Calu3 (cell line): Measurements from ENCODE around the gene ANKFY1. TPM values are rescaled to one million over a fixed set of nuclear protein-coding genes. Genes with fewer than 3 reads are reported as not detected.
"Not testable (repeated sequence)": the region's sequence is repeated elsewhere in the genome, so short reads cannot be mapped to it uniquely, and the experiment has no call there.

Experiments
- BruUV-seq: library from RNA; stranded (reverse); fragments of 400-500 nt; replicated peaks from 2 replicates; lab custom pipeline; 2021; lab: Mats Ljungman, UMichigan
- CTCF ChIA-PET: fragments of 300-600 bp; sonication (Branson Sonifier 250); formaldehyde crosslinking; loops from one replicate; lab custom pipeline; 2022; ENCODE audit warnings: antibody characterized with exemption; lab: Charles Lee
- DNase-seq: peaks from one replicate; pipeline ENCODE4 v3.0.0; 2022
- H3K27ac Mint-ChIP-seq: one replicate; pipeline ENCODE4 v1.8.0; 2022; ENCODE audit warnings: mixed read lengths; ENCODE audit not compliant: unreplicated experiment
- H3K27me3 Mint-ChIP-seq: one replicate; pipeline ENCODE4 v1.8.0; 2022; ENCODE audit warnings: mixed read lengths; ENCODE audit not compliant: unreplicated experiment
- H3K36me3 Mint-ChIP-seq: one replicate; pipeline ENCODE4 v1.8.0; 2022; ENCODE audit warnings: mild to moderate bottlenecking, moderate library complexity, mixed read lengths; ENCODE audit not compliant: insufficient read depth, unreplicated experiment
- H3K4me1 Mint-ChIP-seq: one replicate; pipeline ENCODE4 v1.8.0; 2022; ENCODE audit warnings: mild to moderate bottlenecking, low read depth, mixed read lengths; ENCODE audit not compliant: unreplicated experiment
- H3K4me3 Mint-ChIP-seq: one replicate; pipeline ENCODE4 v1.8.0; 2022; ENCODE audit warnings: mild to moderate bottlenecking, low read depth, moderate library complexity, mixed read lengths; ENCODE audit not compliant: unreplicated experiment
- H3K9me3 Mint-ChIP-seq: one replicate; pipeline ENCODE4 v1.8.0; 2022; ENCODE audit warnings: low read depth, mixed read lengths; ENCODE audit not compliant: unreplicated experiment
- intact Hi-C: fragments of 100-400 bp; cut with micrococcal nuclease; formaldehyde crosslinking; loops from one replicate; pipeline ENCODE4 v1.10.0; 2022; ENCODE audit not compliant: unreplicated experiment
- total RNA-seq: library from RNA; stranded (reverse); gene quantifications from 2 replicates; pipeline ENCODE4 v1.2.3, GENCODE V29; 2022
- TF ChIP-seq, protein P1 (sequence below): fragments of 200-600 bp; IDR thresholded peaks from one replicate; pipeline ENCODE4 v1.8.0; 2022; ENCODE audit warnings: antibody characterized with exemption; ENCODE audit not compliant: unreplicated experiment

ANKFY1 gene
- total RNA-seq, 1 experiment from 2014 or later: 46.8 TPM

DNA sequence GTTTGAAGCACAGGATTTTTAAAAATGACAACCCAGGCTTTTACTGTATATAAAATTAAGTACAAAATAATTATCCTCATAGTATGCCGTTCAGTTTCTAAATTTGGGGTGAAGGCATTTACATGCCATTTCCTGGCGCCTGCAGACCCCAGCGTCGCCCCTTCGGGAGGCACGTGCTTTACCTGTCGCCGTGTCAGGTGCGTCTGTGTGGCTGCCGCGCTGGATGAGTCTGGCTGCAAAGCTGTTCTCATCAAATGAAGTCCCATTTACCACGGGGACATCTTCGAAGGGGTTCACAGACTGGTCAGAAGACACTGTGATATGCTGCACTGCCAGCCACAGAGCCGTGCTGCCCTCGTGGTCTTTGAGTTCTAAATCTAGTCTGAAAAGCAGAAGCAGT, 69.0 kb downstream of the ANKFY1 start:
- Mint-ChIP-seq H3K4me3 (no peak overlapping the region), H3K36me3 (peaks cover 11% of the 10 kb centered on the region), H3K9me3 (no peaks in the 10 kb centered on the region), H3K27me3 (no peaks in the 10 kb centered on the region), H3K4me1 (no peaks in the 10 kb centered on the region), H3K27ac (no peak overlapping the region)
- no TSS peak for BruUV-seq
- CTCF ChIA-PET: interaction anchor here (0.6 kb wide), 1 partner anchor 1072 kb away, joined by 5 read pairs; no protein-coding TSS in a partner anchor
- TF ChIP-seq, protein P1, sequence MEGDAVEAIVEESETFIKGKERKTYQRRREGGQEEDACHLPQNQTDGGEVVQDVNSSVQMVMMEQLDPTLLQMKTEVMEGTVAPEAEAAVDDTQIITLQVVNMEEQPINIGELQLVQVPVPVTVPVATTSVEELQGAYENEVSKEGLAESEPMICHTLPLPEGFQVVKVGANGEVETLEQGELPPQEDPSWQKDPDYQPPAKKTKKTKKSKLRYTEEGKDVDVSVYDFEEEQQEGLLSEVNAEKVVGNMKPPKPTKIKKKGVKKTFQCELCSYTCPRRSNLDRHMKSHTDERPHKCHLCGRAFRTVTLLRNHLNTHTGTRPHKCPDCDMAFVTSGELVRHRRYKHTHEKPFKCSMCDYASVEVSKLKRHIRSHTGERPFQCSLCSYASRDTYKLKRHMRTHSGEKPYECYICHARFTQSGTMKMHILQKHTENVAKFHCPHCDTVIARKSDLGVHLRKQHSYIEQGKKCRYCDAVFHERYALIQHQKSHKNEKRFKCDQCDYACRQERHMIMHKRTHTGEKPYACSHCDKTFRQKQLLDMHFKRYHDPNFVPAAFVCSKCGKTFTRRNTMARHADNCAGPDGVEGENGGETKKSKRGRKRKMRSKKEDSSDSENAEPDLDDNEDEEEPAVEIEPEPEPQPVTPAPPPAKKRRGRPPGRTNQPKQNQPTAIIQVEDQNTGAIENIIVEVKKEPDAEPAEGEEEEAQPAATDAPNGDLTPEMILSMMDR: no peak
- DNase-seq: no peak
- intact Hi-C loops: no loop called here

DNA sequence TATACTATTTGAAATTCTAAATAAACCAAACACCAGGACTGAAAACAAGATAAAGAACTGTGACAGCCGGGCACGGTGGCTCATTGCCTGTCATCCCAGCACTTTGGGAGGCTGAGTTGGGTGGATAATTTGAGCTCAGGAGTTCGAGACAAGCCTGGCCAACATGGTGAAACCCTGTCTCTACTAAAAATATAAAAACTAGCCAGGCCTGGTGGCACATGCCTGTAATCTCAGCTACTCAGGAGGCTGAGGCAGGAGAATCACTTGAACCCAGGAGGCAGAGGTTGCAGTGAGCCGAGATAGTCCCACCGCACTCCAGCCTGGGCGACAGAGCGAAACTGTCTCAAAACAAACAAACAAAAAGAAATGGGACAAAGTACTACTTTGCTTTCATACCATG, 73.0 kb downstream of the ANKFY1 start:
- peaks cover 16% of the 10 kb centered on the region for H3K36me3 Mint-ChIP-seq
- BruUV-seq, H3K27me3 Mint-ChIP-seq, H3K4me3 Mint-ChIP-seq, DNase-seq, H3K27ac Mint-ChIP-seq, H3K9me3 Mint-ChIP-seq, intact Hi-C loops, CTCF ChIA-PET, H3K4me1 Mint-ChIP-seq: not testable (repeated sequence)

DNA sequence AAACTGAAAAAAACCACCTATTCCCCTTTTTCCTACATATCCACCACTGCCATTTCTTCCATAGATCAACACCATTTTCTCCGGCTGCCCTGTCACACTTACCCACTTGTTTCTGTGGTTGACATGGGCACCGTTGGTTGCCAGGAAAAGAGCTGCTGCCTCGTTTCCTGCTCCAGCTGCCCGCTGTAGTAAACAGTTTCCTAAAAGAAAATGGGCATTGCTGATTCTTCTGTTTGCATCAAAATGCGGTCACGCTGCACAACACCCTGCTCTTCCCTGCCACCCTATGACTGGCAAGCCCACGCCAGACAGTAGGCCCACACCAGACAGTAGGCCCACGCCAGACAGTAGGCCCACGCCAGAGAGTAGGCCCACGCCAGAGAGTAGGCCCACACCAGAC, 74.5 kb downstream of the ANKFY1 start:
- Mint-ChIP-seq H3K4me3 (no peak overlapping the region), H3K4me1 (no peaks in the 10 kb centered on the region), H3K9me3 (no peaks in the 10 kb centered on the region), H3K27ac (no peak overlapping the region), H3K36me3 (peaks cover 14% of the 10 kb centered on the region), H3K27me3 (no peaks in the 10 kb centered on the region)
- no peak for DNase-seq
- BruUV-seq: no TSS peak
- TF ChIP-seq, protein P1: no peak
- intact Hi-C loops: no loop called here
- CTCF ChIA-PET: no interaction called here

DNA sequence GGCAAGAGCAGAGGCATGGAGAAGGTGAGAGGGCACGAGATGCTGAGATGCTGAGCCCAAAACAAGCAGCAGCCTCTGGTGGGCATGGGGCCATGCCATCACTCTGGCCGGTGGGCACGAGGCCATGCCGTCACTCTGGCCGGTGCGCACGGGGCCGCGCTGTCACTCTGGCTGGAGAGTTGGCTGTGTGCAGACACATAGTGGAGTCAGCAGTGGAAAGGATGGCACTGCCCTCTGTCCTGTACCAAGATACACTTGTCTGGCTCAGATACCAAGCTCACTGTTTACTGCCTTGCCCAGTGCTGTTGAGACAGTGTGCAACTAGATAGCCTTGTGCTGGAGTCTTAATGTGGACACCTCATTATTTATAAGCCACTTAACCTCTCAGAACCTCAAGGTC, 75.7 kb downstream of the ANKFY1 start:
- peaks cover 19% of the 10 kb centered on the region for H3K36me3 Mint-ChIP-seq
- H3K4me1 Mint-ChIP-seq: no peaks in the 10 kb centered on the region
- intact Hi-C loops: no loop called here
- no peak overlapping the region for H3K4me3 Mint-ChIP-seq
- no peaks in the 10 kb centered on the region for H3K27me3 Mint-ChIP-seq
- TF ChIP-seq, protein P1: no peak
- BruUV-seq: no TSS peak
- no peak overlapping the region for H3K27ac Mint-ChIP-seq
- no peak for DNase-seq
- CTCF ChIA-PET: no interaction called here
- no peaks in the 10 kb centered on the region for H3K9me3 Mint-ChIP-seq

DNA sequence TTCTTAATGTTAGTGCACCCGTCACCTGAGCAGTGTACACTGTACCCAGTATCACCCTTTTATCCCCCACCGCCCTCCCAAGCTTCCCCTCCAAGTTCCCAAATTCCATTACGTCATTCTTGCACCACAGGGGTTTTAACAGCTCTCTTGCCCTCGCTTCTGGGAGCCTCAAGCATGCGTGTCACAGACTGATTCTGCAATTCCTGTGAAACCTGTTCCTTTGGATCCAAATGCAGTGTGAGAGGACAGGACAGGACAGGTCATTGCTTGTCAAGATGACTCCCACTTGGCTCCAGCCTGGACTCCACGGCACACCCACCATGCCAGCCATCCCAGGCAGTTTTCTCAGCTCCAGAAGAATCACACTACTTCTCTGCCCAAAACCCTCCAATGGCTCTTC, 76.7 kb downstream of the ANKFY1 start:
- H3K9me3 Mint-ChIP-seq: no peaks in the 10 kb centered on the region
- TF ChIP-seq, protein P1: no peak
- no TSS peak for BruUV-seq
- peaks cover 19% of the 10 kb centered on the region for H3K36me3 Mint-ChIP-seq
- CTCF ChIA-PET: no interaction called here
- H3K27me3 Mint-ChIP-seq: no peaks in the 10 kb centered on the region
- intact Hi-C loops: no loop called here
- no peak overlapping the region for H3K4me3 Mint-ChIP-seq
- H3K4me1 Mint-ChIP-seq: no peaks in the 10 kb centered on the region
- no peak for DNase-seq
- no peak overlapping the region for H3K27ac Mint-ChIP-seq
